ENCODE measurements around the gene PRKAG1. TPM values are rescaled to one million over a fixed set of nuclear protein-coding genes. Genes with fewer than 3 reads are reported as not detected.

Gene PRKAG1
- polyA plus RNA-seq, 1 donor from 2014 or later, result 71.0 TPM

DNA sequence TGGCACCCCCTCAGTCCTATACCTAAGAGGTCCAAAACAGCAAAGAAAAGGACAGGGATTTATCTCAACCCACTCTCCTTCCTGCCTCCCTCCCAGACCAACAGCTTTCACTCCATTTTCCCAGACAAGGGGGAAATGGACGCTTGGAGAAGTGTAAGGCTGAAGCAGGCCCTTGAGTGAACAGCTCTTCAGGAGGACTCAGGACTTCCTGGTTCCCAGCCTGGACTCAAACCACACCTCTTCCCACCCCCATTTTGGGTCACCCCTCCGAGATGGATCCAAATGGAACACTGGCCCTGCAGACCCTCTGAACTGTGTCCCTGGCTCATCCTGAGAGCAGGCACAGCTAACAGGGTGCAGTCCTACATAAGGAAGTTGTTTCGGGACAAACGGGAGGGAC is 39.3 kb upstream of the PRKAG1 start:
- no peaks in the 10 kb centered on the region for H3K27me3 ChIP-seq (ENCODE audit: insufficient read depth, low read depth, low read length)
- H4K20me1 ChIP-seq (ENCODE audit: insufficient read depth), result peaks cover 28% of the 10 kb centered on the region
- H3K27ac ChIP-seq (ENCODE audit: low read length), result no peak overlapping the region
- peak overlapping the region; percentile 97 for H3K4me3 ChIP-seq (ENCODE audit: low read length)
- H3K9ac ChIP-seq (ENCODE audit: low read length), result peak overlapping the region; percentile 99
- TF ChIP-seq, protein P1, sequence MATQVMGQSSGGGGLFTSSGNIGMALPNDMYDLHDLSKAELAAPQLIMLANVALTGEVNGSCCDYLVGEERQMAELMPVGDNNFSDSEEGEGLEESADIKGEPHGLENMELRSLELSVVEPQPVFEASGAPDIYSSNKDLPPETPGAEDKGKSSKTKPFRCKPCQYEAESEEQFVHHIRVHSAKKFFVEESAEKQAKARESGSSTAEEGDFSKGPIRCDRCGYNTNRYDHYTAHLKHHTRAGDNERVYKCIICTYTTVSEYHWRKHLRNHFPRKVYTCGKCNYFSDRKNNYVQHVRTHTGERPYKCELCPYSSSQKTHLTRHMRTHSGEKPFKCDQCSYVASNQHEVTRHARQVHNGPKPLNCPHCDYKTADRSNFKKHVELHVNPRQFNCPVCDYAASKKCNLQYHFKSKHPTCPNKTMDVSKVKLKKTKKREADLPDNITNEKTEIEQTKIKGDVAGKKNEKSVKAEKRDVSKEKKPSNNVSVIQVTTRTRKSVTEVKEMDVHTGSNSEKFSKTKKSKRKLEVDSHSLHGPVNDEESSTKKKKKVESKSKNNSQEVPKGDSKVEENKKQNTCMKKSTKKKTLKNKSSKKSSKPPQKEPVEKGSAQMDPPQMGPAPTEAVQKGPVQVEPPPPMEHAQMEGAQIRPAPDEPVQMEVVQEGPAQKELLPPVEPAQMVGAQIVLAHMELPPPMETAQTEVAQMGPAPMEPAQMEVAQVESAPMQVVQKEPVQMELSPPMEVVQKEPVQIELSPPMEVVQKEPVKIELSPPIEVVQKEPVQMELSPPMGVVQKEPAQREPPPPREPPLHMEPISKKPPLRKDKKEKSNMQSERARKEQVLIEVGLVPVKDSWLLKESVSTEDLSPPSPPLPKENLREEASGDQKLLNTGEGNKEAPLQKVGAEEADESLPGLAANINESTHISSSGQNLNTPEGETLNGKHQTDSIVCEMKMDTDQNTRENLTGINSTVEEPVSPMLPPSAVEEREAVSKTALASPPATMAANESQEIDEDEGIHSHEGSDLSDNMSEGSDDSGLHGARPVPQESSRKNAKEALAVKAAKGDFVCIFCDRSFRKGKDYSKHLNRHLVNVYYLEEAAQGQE (IDR thresholded peaks at IDR 0.05; ENCODE audit: borderline replicate concordance), result no peak
- TF ChIP-seq SMC3 (conservative IDR thresholded peaks at IDR 0.05; ENCODE audit: poor library complexity), result no peak
- no peak for TF ChIP-seq POLR2AphosphoS5 (IDR thresholded peaks at IDR 0.05)
- peaks cover 59% of the 10 kb centered on the region for H3K79me2 ChIP-seq (replicated peaks; ENCODE audit: insufficient read depth, low read length)
- H3K9me2 ChIP-seq (ENCODE audit: insufficient read depth, low read length), result no peaks in the 10 kb centered on the region
- no peaks in the 10 kb centered on the region for H3F3A ChIP-seq (ENCODE audit: insufficient read depth, low read length, poor library complexity, severe bottlenecking)
- H3K4me2 ChIP-seq (ENCODE audit: low read length), result peak overlapping the region; percentile 97
- H3K9me3 ChIP-seq (ENCODE audit: low read length), result no peaks in the 10 kb centered on the region
- no peak overlapping the region for H2AFZ ChIP-seq (ENCODE audit: low read depth, low read length)
- no peaks in the 10 kb centered on the region for H3K36me3 ChIP-seq (ENCODE audit: insufficient read depth, low read length)

DNA sequence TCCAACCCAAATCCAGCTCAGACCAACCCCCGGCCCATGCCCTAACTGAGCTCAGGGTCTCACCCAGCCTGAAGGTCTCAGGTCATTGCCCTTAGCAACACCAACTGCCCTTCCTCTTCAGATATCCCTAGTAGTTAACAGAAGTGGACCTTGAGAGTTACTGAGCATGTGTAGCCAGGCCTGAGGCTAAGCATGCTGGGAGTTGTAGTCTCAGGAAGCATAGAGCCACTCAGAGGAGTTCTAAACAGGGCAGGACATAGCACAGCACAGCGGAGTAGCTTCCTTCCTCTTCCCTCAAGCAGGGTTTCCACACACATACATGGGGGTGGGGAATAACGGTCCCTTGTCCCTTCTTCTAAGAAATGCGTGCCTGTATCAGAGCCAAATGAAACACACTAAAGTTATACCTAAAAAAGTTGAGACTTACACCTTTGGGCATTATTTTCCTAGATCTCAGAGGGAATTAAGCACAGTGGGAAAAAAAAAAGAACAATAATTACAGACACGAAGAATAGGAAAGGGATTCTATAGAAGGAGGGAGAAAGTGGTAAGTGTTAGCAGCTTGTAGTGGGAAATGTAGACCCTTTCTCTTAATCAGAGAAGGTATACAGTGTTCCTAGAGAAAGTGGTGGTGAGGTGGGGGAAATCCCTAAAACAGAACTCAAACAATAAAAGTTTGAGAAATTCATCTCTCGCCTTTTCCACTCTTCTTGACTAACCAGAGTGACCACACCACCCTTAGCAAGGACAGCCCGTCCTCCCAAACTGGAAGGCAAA is 37.6 kb upstream of the PRKAG1 start:
- peaks cover 28% of the 10 kb centered on the region for H4K20me1 ChIP-seq (ENCODE audit: insufficient read depth)
- no peak overlapping the region for H2AFZ ChIP-seq (ENCODE audit: low read depth, low read length)
- H3F3A ChIP-seq (ENCODE audit: insufficient read depth, low read length, poor library complexity, severe bottlenecking), result no peaks in the 10 kb centered on the region
- H3K4me3 ChIP-seq (ENCODE audit: low read length), result peak overlapping the region; percentile 97
- no peak overlapping the region for H3K9ac ChIP-seq (ENCODE audit: low read length)
- H3K79me2 ChIP-seq (replicated peaks; ENCODE audit: insufficient read depth, low read length), result peaks cover 59% of the 10 kb centered on the region
- no peaks in the 10 kb centered on the region for H3K27me3 ChIP-seq (ENCODE audit: insufficient read depth, low read depth, low read length)
- TF ChIP-seq EZH2 (IDR thresholded peaks at IDR 0.05; ENCODE audit: borderline replicate concordance, insufficient read depth, low read length, poor library complexity, severe bottlenecking) (no peak), TAF1 (IDR thresholded peaks at IDR 0.05; ENCODE audit: low read depth) (no peak), MXI1 (conservative IDR thresholded peaks at IDR 0.05; ENCODE audit: poor library complexity, severe bottlenecking) (no peak), POLR2AphosphoS5 (IDR thresholded peaks at IDR 0.05) (no peak), RAD21 (conservative IDR thresholded peaks at IDR 0.05) (no peak), SMC3 (conservative IDR thresholded peaks at IDR 0.05; ENCODE audit: poor library complexity) (no peak), EP300 (conservative IDR thresholded peaks at IDR 0.05; ENCODE audit: poor library complexity, severe bottlenecking) (no peak)
- TF ChIP-seq, protein P1 (IDR thresholded peaks at IDR 0.05; ENCODE audit: borderline replicate concordance), result no peak
- TF ChIP-seq, protein P2, sequence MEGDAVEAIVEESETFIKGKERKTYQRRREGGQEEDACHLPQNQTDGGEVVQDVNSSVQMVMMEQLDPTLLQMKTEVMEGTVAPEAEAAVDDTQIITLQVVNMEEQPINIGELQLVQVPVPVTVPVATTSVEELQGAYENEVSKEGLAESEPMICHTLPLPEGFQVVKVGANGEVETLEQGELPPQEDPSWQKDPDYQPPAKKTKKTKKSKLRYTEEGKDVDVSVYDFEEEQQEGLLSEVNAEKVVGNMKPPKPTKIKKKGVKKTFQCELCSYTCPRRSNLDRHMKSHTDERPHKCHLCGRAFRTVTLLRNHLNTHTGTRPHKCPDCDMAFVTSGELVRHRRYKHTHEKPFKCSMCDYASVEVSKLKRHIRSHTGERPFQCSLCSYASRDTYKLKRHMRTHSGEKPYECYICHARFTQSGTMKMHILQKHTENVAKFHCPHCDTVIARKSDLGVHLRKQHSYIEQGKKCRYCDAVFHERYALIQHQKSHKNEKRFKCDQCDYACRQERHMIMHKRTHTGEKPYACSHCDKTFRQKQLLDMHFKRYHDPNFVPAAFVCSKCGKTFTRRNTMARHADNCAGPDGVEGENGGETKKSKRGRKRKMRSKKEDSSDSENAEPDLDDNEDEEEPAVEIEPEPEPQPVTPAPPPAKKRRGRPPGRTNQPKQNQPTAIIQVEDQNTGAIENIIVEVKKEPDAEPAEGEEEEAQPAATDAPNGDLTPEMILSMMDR (IDR thresholded peaks at IDR 0.05; ENCODE audit: poor library complexity, severe bottlenecking), result no peak
- peak overlapping the region; percentile 97 for H3K4me2 ChIP-seq (ENCODE audit: low read length)
- H3K9me3 ChIP-seq (ENCODE audit: low read length), result no peaks in the 10 kb centered on the region
- H3K27ac ChIP-seq (ENCODE audit: low read length), result no peak overlapping the region
- H3K9me2 ChIP-seq (ENCODE audit: insufficient read depth, low read length), result no peaks in the 10 kb centered on the region
- no peaks in the 10 kb centered on the region for H3K36me3 ChIP-seq (ENCODE audit: insufficient read depth, low read length)
